ENCODE results near the gene CMKLR1.

CMKLR1 gene

GRCh38 chr12:108337235-108338223 lies 1.6 kb downstream of the CMKLR1 start:
- DNase-seq (ENCODE audit: low read depth in 2 of 2) = no peak

GRCh38 chr12:108335349-108336119 lies 3.6 kb downstream of the CMKLR1 start:
- DNase-seq (ENCODE audit: low read depth in 2 of 2) = no peak

GRCh38 chr12:108333898-108334699 lies 5.0 kb downstream of the CMKLR1 start:
- DNase-seq (ENCODE audit: low read depth in 2 of 2) = no peak

GRCh38 chr12:108332791-108333382 lies 6.2 kb downstream of the CMKLR1 start:
- no peak for DNase-seq (ENCODE audit: low read depth in 2 of 2)

- no peak for DNase-seq (ENCODE audit: low read depth in 2 of 2)
Measured at GRCh38 chr12:108328420-108328819, 10.7 kb downstream of the CMKLR1 start.

- no peak for DNase-seq (ENCODE audit: low read depth in 2 of 2)
Measured at GRCh38 chr12:108327621-108328344, 11.3 kb downstream of the CMKLR1 start.

GRCh38 chr12:108326254-108326750 lies 12.8 kb downstream of the CMKLR1 start:
- no peak for DNase-seq (ENCODE audit: low read depth in 2 of 2)

- DNase-seq (ENCODE audit: low read depth in 2 of 2) = no peak
Measured at GRCh38 chr12:108325549-108325948, 13.6 kb downstream of the CMKLR1 start.

- no peak for DNase-seq (ENCODE audit: low read depth in 2 of 2)
Measured at GRCh38 chr12:108325018-108325358, 14.1 kb downstream of the CMKLR1 start.

GRCh38 chr12:108324351-108325017 lies 14.6 kb downstream of the CMKLR1 start:
- no peak for DNase-seq (ENCODE audit: low read depth in 2 of 2)

- no peak for DNase-seq (ENCODE audit: low read depth in 2 of 2)
Measured at GRCh38 chr12:108323581-108323980, 15.5 kb downstream of the CMKLR1 start.

GRCh38 chr12:108322998-108323397 lies 16.1 kb downstream of the CMKLR1 start:
- DNase-seq (ENCODE audit: low read depth in 2 of 2) = no peak

GRCh38 chr12:108321688-108322087 lies 17.4 kb downstream of the CMKLR1 start:
- no peak for DNase-seq (ENCODE audit: low read depth in 2 of 2)

- no peak for DNase-seq (ENCODE audit: low read depth in 2 of 2)
Measured at GRCh38 chr12:108320507-108321293, 18.4 kb downstream of the CMKLR1 start.

- no peak for DNase-seq (ENCODE audit: low read depth in 2 of 2)
Measured at GRCh38 chr12:108319277-108320234, 19.6 kb downstream of the CMKLR1 start.

- no peak for DNase-seq (ENCODE audit: low read depth in 2 of 2)
Measured at GRCh38 chr12:108318472-108319275, 20.4 kb downstream of the CMKLR1 start.
